ENCODE data around the gene RAMAC. TPM values are rescaled to one million over a fixed set of nuclear protein-coding genes. Genes with fewer than 3 reads are reported as not detected.

RAMAC gene
- total and polyA plus RNA-seq, 2 of the 8 experiments (the other 6 are each of a cell fraction or from before 2014, with no cell fraction given): 20.7 to 32.9 TPM

GRCh38 chr15:82950295-82950694 lies 35.7 kb upstream of the RAMAC start (continued):
- no peak for TF ChIP-seq POLR2A (IDR thresholded peaks at IDR 0.05; ENCODE audit: control extremely low read depth in 1 of 2, low read depth in 2 of 2, low read length in 2 of 2)
- no peak for TF ChIP-seq RBBP5 (IDR thresholded peaks at IDR 0.05; ENCODE audit: borderline replicate concordance, low read depth, low read length)
- TF ChIP-seq SIX5 (IDR thresholded peaks at IDR 0.05; ENCODE audit: low read depth, low read length): no peak
- no peak for TF ChIP-seq SP2 (IDR thresholded peaks at IDR 0.05; ENCODE audit: low read length)
